ENCODE data around the gene HTR2B. TPM values are rescaled to one million over a fixed set of nuclear protein-coding genes. Genes with fewer than 3 reads are reported as not detected.
"Not testable (repeated sequence)": the region's sequence is repeated elsewhere in the genome, so short reads cannot be mapped to it uniquely, and the experiment has no call there.

HTR2B gene
- total RNA-seq, 1 experiment from 2014 or later, result not detected

DNA sequence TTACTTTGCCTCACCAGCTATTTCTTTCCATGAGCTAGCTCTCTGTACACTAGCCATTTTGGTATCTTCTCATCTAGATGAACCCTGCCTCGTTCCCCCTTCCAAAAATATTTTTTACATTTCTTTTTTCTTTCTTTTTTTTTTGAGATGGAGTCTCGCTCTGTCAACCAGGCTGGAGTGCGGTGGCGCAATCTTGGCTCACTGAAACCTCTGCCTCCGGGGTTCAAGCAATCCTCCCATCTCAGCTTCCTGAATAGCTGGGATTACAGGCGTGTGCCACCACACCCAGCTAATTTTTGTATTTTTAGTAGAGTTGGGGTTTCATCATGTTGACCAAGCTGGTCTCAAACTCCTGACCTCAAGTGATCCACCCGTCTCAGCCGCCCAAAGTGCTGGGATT, 57.3 kb downstream of the HTR2B start:
- H3K9me3 ChIP-seq (ENCODE audit: control insufficient read depth in 1 of 2, insufficient read depth in 1 of 2, low read depth in 1 of 2, low read length in 2 of 2); H2AFZ ChIP-seq (ENCODE audit: low read depth, low read length, poor library complexity, severe bottlenecking); H3K4me2 ChIP-seq (ENCODE audit: low read length); RAD21 ChIA-PET (ENCODE audit: low non-redundant PET in 1 of 2, low total read pairs in 2 of 2, uncharacterized antibody in 2 of 2, unreplicated experiment in 2 of 2); H3K4me3 ChIP-seq (replicated peaks in 1 of 2; ENCODE audit: low read depth in 1 of 2, low read length in 2 of 2); DNase-seq (ENCODE audit: low read depth, low spot score); H3K9me2 ChIP-seq (ENCODE audit: insufficient read depth); BruUV-seq (replicated peaks); H3K27ac ChIP-seq (ENCODE audit: low read depth, low read length); H3K9ac ChIP-seq (ENCODE audit: low read length); CTCF ChIA-PET; POLR2A ChIA-PET; ATAC-seq; H3K4me1 ChIP-seq (ENCODE audit: control insufficient read depth in 1 of 2, insufficient read depth in 2 of 2, low read length in 2 of 2); H3K27me3 ChIP-seq (ENCODE audit: insufficient read depth, low read length); intact Hi-C loops (cut with micrococcal nuclease): not testable (repeated sequence)
- H3K79me2 ChIP-seq (ENCODE audit: insufficient read depth, low read length), result peaks cover 88% of the 10 kb centered on the region
- peaks cover 13% of the 10 kb centered on the region; the same call in 1 of the 2 replicates for H4K20me1 ChIP-seq (ENCODE audit: insufficient read depth)
- H3K36me3 ChIP-seq (ENCODE audit: control insufficient read depth in 1 of 2, insufficient read depth in 2 of 2, low read length in 2 of 2), result peaks cover 66 to 70% of the 10 kb centered on the region in 2 experiments

DNA sequence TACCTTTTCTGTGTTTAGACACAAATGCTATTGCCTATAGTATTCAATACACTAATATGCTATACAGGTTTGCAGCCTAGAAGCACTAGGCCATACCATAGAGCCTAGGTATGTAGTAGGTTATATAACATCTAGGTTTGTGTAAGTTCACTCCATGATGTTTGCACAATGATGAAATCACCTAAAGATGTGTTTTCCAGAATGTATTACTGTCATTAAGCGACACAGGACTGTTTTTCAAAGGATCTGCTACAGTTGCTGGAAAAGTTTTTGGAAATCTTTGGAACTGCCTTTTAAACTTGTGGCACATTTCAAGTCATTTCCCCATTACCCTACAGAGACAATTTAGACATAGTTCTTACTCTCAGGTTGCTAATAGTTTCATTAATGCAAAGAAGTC, 58.9 kb downstream of the HTR2B start:
- ChIA-PET CTCF (no interaction called here), RAD21 (ENCODE audit: low non-redundant PET in 1 of 2, low total read pairs in 2 of 2, uncharacterized antibody in 2 of 2, unreplicated experiment in 2 of 2) (no interaction called here), POLR2A (no interaction called here)
- Histone ChIP-seq H3K9me3 (ENCODE audit: control insufficient read depth in 1 of 2, insufficient read depth in 1 of 2, low read depth in 1 of 2, low read length in 2 of 2) (no peaks in the 10 kb centered on the region), H3K4me1 (ENCODE audit: control insufficient read depth in 1 of 2, insufficient read depth in 2 of 2, low read length in 2 of 2) (no peaks in the 10 kb centered on the region), H3K9ac (ENCODE audit: low read length) (no peak overlapping the region), H3K4me3 (replicated peaks in 1 of 2; ENCODE audit: low read depth in 1 of 2, low read length in 2 of 2) (no peak overlapping the region), H3K9me2 (ENCODE audit: insufficient read depth) (no peaks in the 10 kb centered on the region), H3K36me3 (ENCODE audit: control insufficient read depth in 1 of 2, insufficient read depth in 2 of 2, low read length in 2 of 2) (peaks cover 68 to 69% of the 10 kb centered on the region in 2 experiments), H4K20me1 (ENCODE audit: insufficient read depth) (0 out of 2 replicates have a peak, but pooled peaks cover 6% of the 10 kb centered on the region), H2AFZ (ENCODE audit: low read depth, low read length, poor library complexity, severe bottlenecking) (no peak overlapping the region), H3K4me2 (ENCODE audit: low read length) (no peak overlapping the region), H3K79me2 (ENCODE audit: insufficient read depth, low read length) (peaks cover 89% of the 10 kb centered on the region), H3K27ac (ENCODE audit: low read depth, low read length) (no peak overlapping the region), H3K27me3 (ENCODE audit: insufficient read depth, low read length) (no peaks in the 10 kb centered on the region)
- no TSS peak for BruUV-seq (replicated peaks)
- no peak for DNase-seq (ENCODE audit: low read depth, low spot score)
- TF ChIP-seq SRF (IDR thresholded peaks at IDR 0.05; ENCODE audit: low read depth), result no peak
- ATAC-seq, result no peak
- intact Hi-C loops (cut with micrococcal nuclease), result no loop called here

DNA sequence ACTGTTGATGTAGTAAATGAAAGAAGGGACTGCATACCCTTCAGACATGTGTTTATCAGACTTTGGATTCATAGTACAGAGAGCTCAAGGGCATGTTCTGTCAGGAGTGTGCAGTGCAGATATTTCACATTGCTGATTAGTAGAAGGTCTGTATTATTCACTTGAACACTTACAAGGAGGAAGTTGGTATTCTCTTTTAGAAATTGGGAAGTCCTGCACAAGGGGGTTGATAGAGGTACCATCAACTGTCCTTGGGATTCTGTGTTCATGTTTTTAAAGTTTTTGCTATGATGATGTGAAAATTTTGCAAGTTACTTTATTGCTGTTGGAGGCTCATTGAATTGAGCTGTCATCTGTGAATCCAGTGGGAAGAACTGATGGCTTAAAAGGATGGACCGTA, 61.5 kb downstream of the HTR2B start:
- Histone ChIP-seq H3K9ac (ENCODE audit: low read length) (no peak overlapping the region), H2AFZ (ENCODE audit: low read depth, low read length, poor library complexity, severe bottlenecking) (no peak overlapping the region), H3K27me3 (ENCODE audit: insufficient read depth, low read length) (no peaks in the 10 kb centered on the region), H3K79me2 (ENCODE audit: insufficient read depth, low read length) (peaks cover 94% of the 10 kb centered on the region), H3K4me1 (ENCODE audit: control insufficient read depth in 1 of 2, insufficient read depth in 2 of 2, low read length in 2 of 2) (peaks cover 9 to 15% of the 10 kb centered on the region in 2 experiments), H4K20me1 (ENCODE audit: insufficient read depth) (no peaks in the 10 kb centered on the region), H3K9me3 (ENCODE audit: control insufficient read depth in 1 of 2, insufficient read depth in 1 of 2, low read depth in 1 of 2, low read length in 2 of 2) (no peaks in the 10 kb centered on the region), H3K4me2 (ENCODE audit: low read length) (no peak overlapping the region), H3K9me2 (ENCODE audit: insufficient read depth) (no peaks in the 10 kb centered on the region), H3K4me3 (replicated peaks in 1 of 2; ENCODE audit: low read depth in 1 of 2, low read length in 2 of 2) (no peak overlapping the region), H3K36me3 (ENCODE audit: control insufficient read depth in 1 of 2, insufficient read depth in 2 of 2, low read length in 2 of 2) (peaks cover 43 to 52% of the 10 kb centered on the region in 2 experiments), H3K27ac (ENCODE audit: low read depth, low read length) (no peak overlapping the region)
- RAD21 ChIA-PET (ENCODE audit: low non-redundant PET in 1 of 2, low total read pairs in 2 of 2, uncharacterized antibody in 2 of 2, unreplicated experiment in 2 of 2), result no interaction called here
- POLR2A ChIA-PET, result no interaction called here
- DNase-seq (ENCODE audit: low read depth, low spot score) (no peak), ATAC-seq (no peak)
- TF ChIP-seq CEBPB (IDR thresholded peaks at IDR 0.05; ENCODE audit: low read depth) (no peak), ZNF274 (IDR thresholded peaks at IDR 0.05; ENCODE audit: low read depth, low read length) (no peak), EZH2phosphoT487 (IDR thresholded peaks at IDR 0.05; ENCODE audit: borderline replicate concordance) (no peak), SRF (IDR thresholded peaks at IDR 0.05; ENCODE audit: low read depth) (no peak), POLR2AphosphoS5 (IDR thresholded peaks at IDR 0.05; ENCODE audit: low read depth, low read length) (no peak), CBX3 (IDR thresholded peaks at IDR 0.05; ENCODE audit: low read depth) (no peak), POLR2A (IDR thresholded peaks at IDR 0.05; ENCODE audit: borderline replicate concordance, extremely low read depth, insufficient read depth, insufficient read length) (no peak), RAD21 (IDR thresholded peaks at IDR 0.05; ENCODE audit: low read depth) (no peak), YY1 (IDR thresholded peaks at IDR 0.05; ENCODE audit: extremely low read depth, insufficient replicate concordance, low read depth, low read length) (no peak), SIN3A (IDR thresholded peaks at IDR 0.05; ENCODE audit: low read depth) (no peak)
- TF ChIP-seq, protein P1, sequence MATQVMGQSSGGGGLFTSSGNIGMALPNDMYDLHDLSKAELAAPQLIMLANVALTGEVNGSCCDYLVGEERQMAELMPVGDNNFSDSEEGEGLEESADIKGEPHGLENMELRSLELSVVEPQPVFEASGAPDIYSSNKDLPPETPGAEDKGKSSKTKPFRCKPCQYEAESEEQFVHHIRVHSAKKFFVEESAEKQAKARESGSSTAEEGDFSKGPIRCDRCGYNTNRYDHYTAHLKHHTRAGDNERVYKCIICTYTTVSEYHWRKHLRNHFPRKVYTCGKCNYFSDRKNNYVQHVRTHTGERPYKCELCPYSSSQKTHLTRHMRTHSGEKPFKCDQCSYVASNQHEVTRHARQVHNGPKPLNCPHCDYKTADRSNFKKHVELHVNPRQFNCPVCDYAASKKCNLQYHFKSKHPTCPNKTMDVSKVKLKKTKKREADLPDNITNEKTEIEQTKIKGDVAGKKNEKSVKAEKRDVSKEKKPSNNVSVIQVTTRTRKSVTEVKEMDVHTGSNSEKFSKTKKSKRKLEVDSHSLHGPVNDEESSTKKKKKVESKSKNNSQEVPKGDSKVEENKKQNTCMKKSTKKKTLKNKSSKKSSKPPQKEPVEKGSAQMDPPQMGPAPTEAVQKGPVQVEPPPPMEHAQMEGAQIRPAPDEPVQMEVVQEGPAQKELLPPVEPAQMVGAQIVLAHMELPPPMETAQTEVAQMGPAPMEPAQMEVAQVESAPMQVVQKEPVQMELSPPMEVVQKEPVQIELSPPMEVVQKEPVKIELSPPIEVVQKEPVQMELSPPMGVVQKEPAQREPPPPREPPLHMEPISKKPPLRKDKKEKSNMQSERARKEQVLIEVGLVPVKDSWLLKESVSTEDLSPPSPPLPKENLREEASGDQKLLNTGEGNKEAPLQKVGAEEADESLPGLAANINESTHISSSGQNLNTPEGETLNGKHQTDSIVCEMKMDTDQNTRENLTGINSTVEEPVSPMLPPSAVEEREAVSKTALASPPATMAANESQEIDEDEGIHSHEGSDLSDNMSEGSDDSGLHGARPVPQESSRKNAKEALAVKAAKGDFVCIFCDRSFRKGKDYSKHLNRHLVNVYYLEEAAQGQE (IDR thresholded peaks at IDR 0.05; ENCODE audit: low read depth), result no peak
- CTCF ChIA-PET, result no interaction called here
- no TSS peak for BruUV-seq (replicated peaks)
- intact Hi-C loops (cut with micrococcal nuclease), result no loop called here
